GM18907 (cell line): ENCODE results near the gene FGR.
"Not testable (repeated sequence)": the region's sequence is repeated elsewhere in the genome, so short reads cannot be mapped to it uniquely, and the experiment has no call there.

Experiments
- ATAC-seq: cut with Tn5 transposase; IDR thresholded peaks from one replicate; pipeline ENCODE4 v1.9.1; 2021; ENCODE audit warnings: mild to moderate bottlenecking, moderate library complexity; ENCODE audit not compliant: unreplicated experiment

FGR gene

DNA sequence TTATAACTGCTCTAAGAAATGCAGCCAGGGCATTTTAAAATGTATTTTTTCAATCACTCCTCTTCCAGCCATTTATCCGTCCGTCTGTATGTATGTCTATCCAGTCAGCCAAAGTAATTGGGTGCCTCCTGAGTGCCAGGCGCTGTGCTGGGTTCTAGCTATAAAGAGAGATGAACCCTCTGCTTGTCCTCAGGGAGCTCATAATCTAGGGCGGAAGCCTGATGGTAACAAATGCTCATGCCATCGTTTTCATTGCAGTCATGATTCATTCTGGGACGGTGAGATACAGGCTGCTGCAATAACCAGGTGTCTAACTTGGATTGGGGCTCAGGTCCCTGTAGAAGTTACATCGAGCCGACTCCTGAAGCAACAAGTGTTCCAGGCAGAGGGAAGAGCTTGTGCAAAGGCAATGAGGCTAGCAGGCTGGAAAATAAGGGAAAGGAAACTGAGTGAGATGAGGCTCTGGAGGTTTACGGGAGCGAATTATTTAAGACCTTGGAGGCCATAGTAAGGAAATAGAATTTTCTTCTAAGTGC is 25.4 kb upstream of the FGR start:
- no peak for ATAC-seq

DNA sequence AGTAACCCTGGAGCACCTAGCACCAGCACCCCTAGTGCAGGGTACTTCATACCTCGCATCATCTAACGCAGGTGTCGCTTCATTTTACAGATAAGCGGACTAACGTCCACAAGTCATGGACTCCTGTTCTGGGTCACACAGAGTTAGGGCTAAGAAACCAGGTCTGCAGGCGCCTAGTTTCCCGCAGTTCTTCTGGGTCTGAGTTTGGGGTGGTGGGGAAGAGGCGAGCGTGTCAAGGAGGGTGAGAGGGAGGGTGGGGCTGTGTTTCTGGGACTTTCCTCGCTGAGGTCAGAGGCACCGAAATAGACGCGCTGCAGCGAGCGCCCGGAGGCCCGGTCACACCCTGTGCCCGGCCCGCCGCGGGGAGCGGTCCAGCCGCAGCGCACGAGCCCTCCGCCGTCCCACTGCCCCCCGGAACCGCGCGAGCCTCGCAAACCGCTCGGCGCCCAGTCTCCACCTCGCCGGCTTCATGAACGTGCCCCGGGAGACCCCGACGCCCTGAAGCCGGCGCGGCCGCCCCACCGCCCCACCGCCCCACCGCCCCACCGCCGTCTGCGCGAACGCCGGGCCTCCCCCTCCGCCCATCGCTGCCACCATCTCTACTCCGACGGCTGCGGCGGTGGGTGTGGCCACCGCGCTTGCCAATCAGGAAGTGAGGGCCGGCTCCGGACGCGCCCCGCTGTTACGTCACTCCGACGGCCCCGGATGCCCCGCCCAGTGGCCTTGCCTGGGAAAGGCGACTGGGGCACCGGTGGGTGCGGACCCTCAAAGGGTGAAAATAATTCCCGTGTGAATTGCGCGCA is 24.7 kb upstream of the FGR start:
- ATAC-seq = peak; percentile 69

GRCh38 chr1:27658951-27659496 is 24.0 kb upstream of the FGR start:
- peak; percentile 24 for ATAC-seq

GRCh38 chr1:27656157-27656893 is 21.3 kb upstream of the FGR start:
- no peak for ATAC-seq

- ATAC-seq = no peak
These were observed 20.4 kb upstream of the FGR start for GRCh38 chr1:27655151-27655937.

GRCh38 chr1:27652111-27652864 is 17.3 kb upstream of the FGR start:
- no peak for ATAC-seq

DNA sequence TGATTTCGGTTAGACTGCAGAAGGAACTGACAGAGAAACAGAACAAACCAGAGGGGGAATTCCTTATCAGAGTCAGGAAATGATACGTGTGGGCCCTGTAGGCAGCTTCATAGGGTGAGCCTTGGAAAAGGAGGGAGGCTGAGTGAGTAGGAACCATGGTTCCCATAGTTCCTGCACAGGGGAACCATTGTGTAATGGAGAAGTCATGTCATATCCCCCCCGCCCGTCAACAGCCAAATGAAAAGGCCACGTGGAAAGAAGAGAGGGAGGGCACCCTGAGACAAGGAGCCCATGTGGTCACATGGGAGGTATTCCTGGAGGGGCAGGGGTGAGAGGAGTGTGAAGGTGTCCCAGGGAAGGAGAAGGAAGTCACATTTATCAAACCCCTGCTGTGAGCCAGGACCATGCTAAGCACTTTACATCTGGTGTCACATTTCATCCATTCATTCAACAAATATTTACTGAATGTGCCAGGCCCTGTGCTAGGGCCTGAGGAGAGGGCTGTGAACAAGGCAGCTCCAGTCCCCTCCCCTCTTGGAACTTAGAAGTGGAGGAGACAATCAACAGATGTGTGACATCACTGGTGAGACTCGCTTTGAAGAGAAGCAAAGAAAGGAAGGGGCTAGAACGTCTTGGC is 15.7 kb upstream of the FGR start:
- ATAC-seq = no peak

- no peak for ATAC-seq
These were observed 15.2 kb upstream of the FGR start for GRCh38 chr1:27650171-27650538.

GRCh38 chr1:27649306-27649635 is 14.3 kb upstream of the FGR start:
- ATAC-seq = no peak

GRCh38 chr1:27648602-27649305 is 13.8 kb upstream of the FGR start:
- no peak for ATAC-seq

DNA sequence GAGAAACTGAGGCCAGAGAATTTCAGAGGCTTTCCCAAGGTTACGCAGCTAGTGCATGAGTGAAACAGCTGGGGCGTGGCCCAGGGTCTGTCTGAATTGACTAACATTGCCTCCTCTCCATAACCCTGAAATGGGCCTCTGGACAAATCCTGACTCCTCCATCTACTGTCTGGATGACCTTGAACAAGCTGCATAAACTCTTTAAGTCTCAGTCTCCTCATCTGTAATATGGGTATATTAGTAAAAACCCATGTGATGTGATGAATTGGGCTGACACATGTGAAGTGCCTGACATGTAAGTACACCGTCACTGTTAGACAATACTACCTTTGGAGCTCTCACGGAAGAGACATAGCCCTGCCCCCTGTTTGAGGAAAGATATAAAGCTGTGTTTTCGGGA is 12.3 kb upstream of the FGR start:
- ATAC-seq = no peak

GRCh38 chr1:27646676-27647075 is 11.7 kb upstream of the FGR start:
- ATAC-seq = no peak

GRCh38 chr1:27645071-27645415 is 10.1 kb upstream of the FGR start:
- no peak for ATAC-seq

DNA sequence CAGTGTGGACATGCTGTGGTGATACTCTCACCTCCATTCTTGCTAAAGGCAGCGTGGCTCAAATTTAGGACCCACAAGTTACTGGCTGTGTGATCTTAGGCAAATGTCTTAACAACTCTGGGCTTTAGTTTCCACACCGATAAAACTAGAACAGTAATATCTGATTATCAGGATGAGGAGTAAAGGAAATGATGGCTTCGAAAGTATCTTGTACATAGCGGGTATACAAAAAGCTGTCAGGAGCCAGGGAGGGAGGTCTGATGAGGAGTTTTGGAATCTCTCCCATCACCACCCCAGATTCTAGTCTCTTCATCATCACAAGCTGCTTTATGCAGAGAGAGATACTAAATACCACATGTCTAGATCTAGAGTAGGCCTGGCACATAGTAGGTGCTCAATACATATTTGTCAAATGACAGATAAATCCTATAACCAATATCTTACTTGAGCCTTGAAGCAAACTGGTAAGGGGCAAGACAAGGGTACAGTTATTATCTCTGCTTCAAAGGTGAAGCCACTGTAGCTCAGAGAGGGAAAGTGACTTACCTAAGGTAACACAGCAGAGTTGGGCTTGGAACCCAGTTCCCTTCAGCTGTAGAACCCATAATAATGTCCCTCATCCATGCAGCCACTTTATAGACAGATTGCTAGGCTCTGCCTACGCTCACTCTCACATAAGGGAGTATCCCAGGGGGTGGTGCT is 9.5 kb upstream of the FGR start:
- no peak for ATAC-seq

DNA sequence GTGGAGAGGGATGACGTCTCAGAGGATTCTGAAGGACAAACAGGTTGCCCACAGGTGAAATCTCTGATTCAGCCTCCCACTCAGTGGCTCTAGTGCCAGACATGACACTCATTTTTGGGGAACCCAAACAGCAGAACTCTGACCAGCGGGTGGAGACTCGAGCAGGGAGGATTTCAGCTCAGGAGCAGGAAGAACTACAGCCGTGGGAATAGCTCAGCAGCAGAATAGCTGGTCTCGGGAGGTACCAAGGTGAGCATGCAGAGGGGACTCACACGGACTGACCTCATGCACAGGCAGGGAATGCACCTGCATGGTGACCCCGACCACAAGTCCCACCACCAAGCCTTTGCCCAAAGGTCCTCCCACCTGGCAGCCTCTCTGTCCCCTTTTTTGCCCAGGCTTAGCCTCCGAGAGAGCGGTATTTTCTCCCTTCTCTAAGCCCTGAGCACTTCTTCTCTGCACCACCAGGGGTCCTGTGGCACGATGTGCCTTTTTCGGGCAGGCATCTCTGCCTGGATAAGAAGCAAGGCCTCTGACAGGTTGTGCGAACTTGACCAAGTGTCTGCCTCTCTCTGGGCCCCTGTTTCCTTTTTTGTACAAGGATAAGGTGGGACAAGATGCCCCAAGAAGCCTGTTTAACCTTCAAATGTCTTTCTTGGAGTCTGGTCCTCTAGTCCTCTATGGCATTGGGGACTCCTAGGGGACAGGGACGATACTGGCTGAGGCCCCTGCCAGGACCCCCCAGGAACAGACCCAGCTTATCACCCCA is 8.8 kb upstream of the FGR start:
- ATAC-seq = peak; percentile 53

GRCh38 chr1:27640514-27640913 is 5.5 kb upstream of the FGR start:
- not testable (repeated sequence) for ATAC-seq

DNA sequence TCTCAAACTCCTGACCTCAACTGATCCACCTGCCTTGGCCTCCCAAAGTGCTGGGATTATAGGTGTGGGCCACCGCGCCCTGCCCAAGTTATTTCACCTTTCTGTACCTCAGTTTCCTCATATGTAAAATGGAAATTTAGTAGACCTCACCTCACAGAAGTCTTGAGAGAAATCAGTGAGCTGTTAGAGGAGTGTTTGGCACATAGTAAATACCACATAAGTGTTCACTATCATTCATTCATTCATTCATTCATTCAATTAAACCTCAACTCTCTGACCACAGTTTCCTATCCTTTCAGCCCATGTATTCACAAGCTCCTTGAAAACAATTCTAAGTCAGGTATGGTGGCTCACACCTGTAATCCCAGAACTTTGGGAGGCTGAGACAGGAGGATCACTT is 3.8 kb upstream of the FGR start:
- ATAC-seq = no peak

DNA sequence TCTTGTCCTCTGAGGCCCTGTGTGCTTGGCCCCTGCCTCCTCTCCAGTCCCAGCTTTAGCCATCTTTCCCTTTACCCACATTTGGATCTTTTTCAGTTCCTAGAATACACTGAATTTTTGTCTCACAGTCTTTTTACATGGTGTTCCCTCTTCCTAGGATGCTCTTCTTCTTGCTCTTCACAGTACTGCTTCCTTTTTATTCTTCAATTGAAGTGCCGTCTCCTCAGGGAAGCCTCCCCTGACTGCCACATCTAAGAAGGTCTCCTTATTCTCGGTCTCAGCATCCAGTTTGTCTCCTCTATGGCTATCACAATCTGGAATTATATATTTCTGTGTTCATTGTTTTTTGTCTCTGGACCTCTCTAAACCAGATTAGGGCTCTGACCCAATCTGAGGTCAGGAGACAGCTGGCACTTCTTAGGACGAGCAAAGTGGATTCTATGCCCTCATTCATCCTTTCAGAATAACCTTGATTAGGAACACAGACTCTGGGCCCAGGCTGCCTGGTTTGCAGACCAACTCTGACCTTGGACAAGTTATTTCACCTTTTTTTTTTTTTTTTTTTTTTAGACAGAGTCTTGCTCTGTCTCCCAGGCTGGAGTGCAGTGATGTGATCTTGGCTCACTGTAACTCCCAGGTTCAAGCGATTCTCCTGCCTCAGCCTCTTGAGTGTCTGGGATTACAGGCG is 3.2 kb upstream of the FGR start:
- no peak for ATAC-seq
